Measurements from ENCODE around the gene CASZ1. TPM values are rescaled to one million over a fixed set of nuclear protein-coding genes. Genes with fewer than 3 reads are reported as not detected.

The CASZ1 gene
- total and polyA plus RNA-seq, 8 donors, result 6.0 to 166 (median 39.8) TPM

DNA sequence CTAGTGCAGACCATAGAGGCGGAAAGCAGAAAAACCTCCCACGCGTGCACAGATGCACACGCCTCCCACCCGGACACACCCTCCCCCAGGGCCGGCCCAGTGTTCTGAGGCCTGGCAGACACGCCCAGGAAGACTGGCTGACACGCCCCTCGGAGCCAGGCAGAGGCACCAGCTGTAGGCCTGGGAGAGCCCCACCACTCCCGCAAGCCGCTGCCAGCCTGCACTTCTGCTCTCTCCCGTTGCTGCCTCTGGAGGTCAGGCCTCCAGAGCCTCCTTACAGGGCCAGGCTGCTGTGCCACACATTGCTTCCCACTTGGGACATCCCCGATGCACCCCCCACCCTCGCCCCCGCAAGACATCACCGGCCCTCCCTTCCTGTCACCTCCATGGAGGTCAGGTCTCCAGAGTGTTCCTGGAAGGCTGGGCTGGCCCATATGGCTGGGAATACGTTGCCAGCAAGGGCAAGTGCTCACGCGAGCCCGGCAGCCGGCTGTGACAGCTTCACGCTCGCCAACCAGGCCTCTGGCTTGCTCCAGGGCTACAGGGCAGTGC lies 40.4 kb downstream of the CASZ1 start:
- Histone ChIP-seq H3K27ac (peak overlapping the region; percentile 77 to 86 (median 82)), H3K27me3 (peaks cover 0 to 8% (median 0%) of the 10 kb centered on the region in 3 donors), H3K4me3 (no peak overlapping the region), H3K4me1 (peaks cover 65 to 99% (median 85%) of the 10 kb centered on the region in 4 donors), H3K9me3 (no peaks in the 10 kb centered on the region), H3K36me3 (peaks cover 0 to 9% (median 0%) of the 10 kb centered on the region in 4 donors)
- 14 to 56% (median 19%) methylated on average over 10 to 23 of the region's 23 CpGs for WGBS, 5 donors
- TF ChIP-seq, protein P1, sequence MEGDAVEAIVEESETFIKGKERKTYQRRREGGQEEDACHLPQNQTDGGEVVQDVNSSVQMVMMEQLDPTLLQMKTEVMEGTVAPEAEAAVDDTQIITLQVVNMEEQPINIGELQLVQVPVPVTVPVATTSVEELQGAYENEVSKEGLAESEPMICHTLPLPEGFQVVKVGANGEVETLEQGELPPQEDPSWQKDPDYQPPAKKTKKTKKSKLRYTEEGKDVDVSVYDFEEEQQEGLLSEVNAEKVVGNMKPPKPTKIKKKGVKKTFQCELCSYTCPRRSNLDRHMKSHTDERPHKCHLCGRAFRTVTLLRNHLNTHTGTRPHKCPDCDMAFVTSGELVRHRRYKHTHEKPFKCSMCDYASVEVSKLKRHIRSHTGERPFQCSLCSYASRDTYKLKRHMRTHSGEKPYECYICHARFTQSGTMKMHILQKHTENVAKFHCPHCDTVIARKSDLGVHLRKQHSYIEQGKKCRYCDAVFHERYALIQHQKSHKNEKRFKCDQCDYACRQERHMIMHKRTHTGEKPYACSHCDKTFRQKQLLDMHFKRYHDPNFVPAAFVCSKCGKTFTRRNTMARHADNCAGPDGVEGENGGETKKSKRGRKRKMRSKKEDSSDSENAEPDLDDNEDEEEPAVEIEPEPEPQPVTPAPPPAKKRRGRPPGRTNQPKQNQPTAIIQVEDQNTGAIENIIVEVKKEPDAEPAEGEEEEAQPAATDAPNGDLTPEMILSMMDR (IDR thresholded peaks at IDR 0.05), result no peak
- peak in 2 of 3 donors; percentile 54 to 69 for TF ChIP-seq POLR2AphosphoS5 (IDR thresholded peaks at IDR 0.05)
- DNase-seq, result peak; percentile 81 to 90
- intact Hi-C loops (cut with DNase I; ENCODE audit: low total_unique reads), result no loop called here

DNA sequence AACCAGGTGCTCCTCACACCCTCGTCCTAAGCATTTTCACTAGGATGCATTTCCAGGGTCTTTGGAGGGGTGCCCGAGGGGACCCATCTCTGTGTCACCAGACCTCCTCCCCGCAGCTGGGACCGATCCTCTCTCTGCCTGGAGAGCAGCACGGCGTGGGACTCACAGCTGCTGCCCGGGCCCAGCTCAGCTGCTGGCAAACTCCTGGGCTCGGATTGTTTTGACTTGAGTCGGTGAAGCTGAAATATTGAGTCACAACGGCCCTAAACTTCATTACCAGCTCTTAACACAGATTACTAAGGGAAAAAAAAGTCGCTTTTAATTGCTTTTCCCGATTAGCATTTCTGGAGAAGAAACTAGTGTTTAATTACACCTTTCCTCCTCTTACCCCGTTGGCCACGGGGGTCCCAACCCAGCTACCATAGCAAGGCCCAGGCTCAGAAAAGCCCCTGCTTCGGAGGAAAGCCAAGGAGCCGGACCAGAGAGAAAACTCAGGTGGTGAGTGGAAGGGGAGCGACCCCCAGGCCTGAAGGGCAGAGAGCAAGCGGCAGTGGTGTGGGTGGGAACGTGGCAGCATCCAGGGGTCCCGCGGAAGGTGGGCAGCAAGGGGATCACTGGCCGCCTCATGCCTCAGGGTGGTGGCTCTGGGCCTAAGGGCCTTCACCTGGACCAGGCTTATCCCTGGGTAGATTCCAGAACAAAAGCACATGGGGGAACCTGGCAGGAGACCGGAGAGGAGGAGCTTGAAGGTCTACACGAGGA lies 41.7 kb downstream of the CASZ1 start:
- Histone ChIP-seq H3K27me3 (peaks cover 0 to 8% (median 0%) of the 10 kb centered on the region in 3 donors), H3K27ac (peak overlapping the region in 4 of 5 donors; percentile 16 to 82 (median 80)), H3K4me3 (no peak overlapping the region), H3K9me3 (no peaks in the 10 kb centered on the region), H3K36me3 (peaks cover 0 to 4% (median 0%) of the 10 kb centered on the region in 4 donors), H3K4me1 (peaks cover 54 to 87% (median 73%) of the 10 kb centered on the region in 4 donors)
- no peak for DNase-seq
- intact Hi-C loops (cut with DNase I; ENCODE audit: low total_unique reads), result no loop called here
- no peak for TF ChIP-seq POLR2AphosphoS5 (IDR thresholded peaks at IDR 0.05)
- TF ChIP-seq EP300 (IDR thresholded peaks at IDR 0.05), result no peak
- TF ChIP-seq, protein P1 (IDR thresholded peaks at IDR 0.05), result no peak
- TF ChIP-seq POLR2A (IDR thresholded peaks at IDR 0.05), result no peak
- WGBS, 5 donors, result 66 to 76% (median 74%) methylated on average over 22 to 24 of the region's 24 CpGs

DNA sequence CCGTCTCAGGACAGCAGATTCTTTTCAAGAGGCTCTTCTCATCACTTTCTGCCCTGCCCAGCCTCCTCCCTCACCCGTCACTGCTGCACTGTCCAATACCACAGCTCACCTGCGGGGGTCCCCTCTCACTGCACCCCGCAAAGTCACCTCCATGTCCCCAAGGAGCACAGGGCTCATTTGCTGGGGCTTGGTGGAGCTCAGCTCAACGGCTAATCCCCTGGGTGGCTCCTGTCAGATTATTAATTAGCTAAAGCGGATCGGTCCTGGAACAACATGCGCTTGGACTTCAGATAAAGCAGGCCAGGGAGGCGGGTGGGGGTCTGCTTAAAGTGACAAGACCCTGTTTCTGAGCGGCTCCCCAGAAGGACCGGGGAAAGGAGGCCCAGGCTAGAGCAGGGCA lies 43.1 kb downstream of the CASZ1 start:
- intact Hi-C loops (cut with DNase I; ENCODE audit: low total_unique reads), result no loop called here
- 29 to 46% (median 39%) methylated on average over 11 of the region's 11 CpGs for WGBS, 5 donors
- Histone ChIP-seq H3K4me3 (no peak overlapping the region), H3K9me3 (no peaks in the 10 kb centered on the region), H3K27ac (peak overlapping the region in 3 of 5 donors; percentile 29 to 46 (median 34)), H3K4me1 (peaks cover 43 to 73% (median 60%) of the 10 kb centered on the region in 4 donors), H3K27me3 (peaks cover 0 to 8% (median 0%) of the 10 kb centered on the region in 3 donors), H3K36me3 (peaks cover 0 to 10% (median 0%) of the 10 kb centered on the region in 4 donors)
- TF ChIP-seq EP300 (IDR thresholded peaks at IDR 0.05) (no peak), POLR2A (IDR thresholded peaks at IDR 0.05) (no peak), POLR2AphosphoS5 (IDR thresholded peaks at IDR 0.05) (no peak)
- TF ChIP-seq, protein P1 (IDR thresholded peaks at IDR 0.05), result no peak
- DNase-seq, result no peak

DNA sequence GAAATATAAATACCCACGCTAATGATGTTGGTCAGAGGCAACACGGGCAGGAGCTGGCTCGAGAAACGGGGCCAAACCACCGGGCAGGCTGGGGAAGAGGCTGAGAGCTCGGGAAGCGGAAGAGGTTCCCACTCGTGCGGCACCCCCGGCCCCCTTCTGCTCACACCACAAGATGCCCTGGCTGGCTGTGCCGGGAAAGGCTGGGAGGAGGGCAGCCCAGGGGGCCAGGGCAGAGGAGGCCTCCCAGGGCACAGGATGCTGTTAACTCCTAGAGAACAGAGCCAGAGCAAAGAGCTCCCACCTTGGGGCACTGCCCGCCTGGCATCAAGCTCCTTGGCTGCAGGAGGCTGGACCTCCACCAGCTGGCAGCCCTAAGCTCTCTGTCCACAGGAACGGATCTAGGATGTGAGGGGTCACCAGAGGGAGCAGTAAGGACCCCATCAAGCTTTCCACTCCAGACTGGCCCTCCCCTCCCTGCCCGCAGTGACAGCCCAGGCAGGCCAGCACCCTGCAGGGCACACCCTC lies 44.8 kb downstream of the CASZ1 start:
- peaks cover 29 to 68% (median 49%) of the 10 kb centered on the region in 4 donors for H3K4me1 ChIP-seq
- intact Hi-C loops (cut with DNase I; ENCODE audit: low total_unique reads), result no loop called here
- peaks cover 0 to 10% (median 2%) of the 10 kb centered on the region in 4 donors for H3K36me3 ChIP-seq
- no peaks in the 10 kb centered on the region for H3K9me3 ChIP-seq
- TF ChIP-seq POLR2AphosphoS5 (IDR thresholded peaks at IDR 0.05), result no peak
- TF ChIP-seq, protein P1 (IDR thresholded peaks at IDR 0.05), result no peak
- no peak for TF ChIP-seq POLR2A (IDR thresholded peaks at IDR 0.05)
- TF ChIP-seq EP300 (IDR thresholded peaks at IDR 0.05), result no peak
- peak overlapping the region in 3 of 5 donors; percentile 20 to 57 (median 46) for H3K27ac ChIP-seq
- no peak for DNase-seq
- H3K27me3 ChIP-seq, result peaks cover 0 to 8% (median 0%) of the 10 kb centered on the region in 3 donors
- WGBS, 5 donors, result 35 to 57% (median 40%) methylated on average over 12 to 14 of the region's 14 CpGs
- no peak overlapping the region for H3K4me3 ChIP-seq

Measured in stomach (tissue), 9 donors.